Suprapubic skin (tissue), 4 donors: ENCODE results near the gene CLDN34.

Experiments
- CTCF ChIP-seq, 2 donors: fragments of 200-600 bp in 1 of 2; fragments of 450-650 bp in 1 of 2; sonication (generic) in 1 of 2; IDR thresholded peaks; one replicate each; pipeline ENCODE4 v1.5.1; 2016 to 2019; ENCODE audit warnings: antibody characterized with exemption in 2 of 2, mild to moderate bottlenecking in 1 of 2, moderate library complexity in 1 of 2
- EP300 ChIP-seq: sonication (generic); formaldehyde crosslinking; IDR thresholded peaks from one replicate; pipeline ENCODE4 v1.6.1; 2017; ENCODE audit warnings: antibody characterized with exemption
- POLR2A ChIP-seq, 2 donors: fragments of 450-650 bp; IDR thresholded peaks; one replicate each; pipeline ENCODE4 v1.6.1; 2017; ENCODE audit warnings: antibody characterized with exemption in 2 of 2, mild to moderate bottlenecking in 2 of 2, moderate library complexity in 2 of 2
- POLR2AphosphoS5 ChIP-seq, 3 donors: sonication (generic); formaldehyde crosslinking; IDR thresholded peaks; one replicate each; pipeline ENCODE4 v1.6.1; 2017; ENCODE audit warnings: antibody characterized with exemption in 3 of 3

- no peak for TF ChIP-seq POLR2A (IDR thresholded peaks at IDR 0.05)
- no peak for TF ChIP-seq CTCF (IDR thresholded peaks at IDR 0.05)
- TF ChIP-seq POLR2AphosphoS5 (IDR thresholded peaks at IDR 0.05), result no peak
- no peak for TF ChIP-seq EP300
Observed at GRCh38 chrX:10006086-10006485, 38.9 kb downstream of the CLDN34 start.
